Tibial nerve (tissue), 4 donors: ENCODE data around the gene RGS16.

Experiments
- CTCF ChIP-seq, 5 experiments: fragments of 200-600 bp in 3 of 5; fragments of 450-650 bp in 2 of 5; sonication (generic) in 3 of 5; IDR thresholded peaks; one replicate each; pipeline ENCODE4 v1.5.1; 2016 to 2019; ENCODE audit warnings: antibody characterized with exemption in 5 of 5, mild to moderate bottlenecking in 3 of 5, moderate library complexity in 2 of 5
- EP300 ChIP-seq, 2 donors: sonication (generic); formaldehyde crosslinking; IDR thresholded peaks; one replicate each; pipeline ENCODE4 v1.6.1; 2017; ENCODE audit warnings: antibody characterized with exemption in 2 of 2, mild to moderate bottlenecking in 1 of 2
- POLR2A ChIP-seq, 2 donors: fragments of 450-650 bp; IDR thresholded peaks; one replicate each; pipeline ENCODE4 v1.6.1; 2017; ENCODE audit warnings: antibody characterized with exemption in 2 of 2, mild to moderate bottlenecking in 2 of 2, moderate library complexity in 2 of 2

DNA sequence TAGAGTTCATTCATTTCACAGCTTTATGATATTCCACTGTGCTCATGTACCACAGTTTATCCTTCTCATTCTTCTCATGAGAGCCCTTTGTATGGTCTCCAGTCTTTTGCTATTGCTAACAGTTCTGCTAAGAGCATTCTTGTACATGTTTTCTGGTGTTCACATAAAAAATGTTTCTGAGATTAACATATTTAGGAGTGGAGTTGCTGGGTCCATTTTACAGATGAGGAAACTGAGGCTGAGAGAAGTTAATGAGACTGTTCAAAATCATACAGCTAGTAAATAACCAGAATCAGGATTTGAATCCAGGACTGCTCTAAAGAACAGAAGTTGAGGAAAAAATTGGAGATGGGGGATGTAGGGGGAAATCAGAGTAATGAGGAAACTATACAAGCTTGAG is 28.8 kb upstream of the RGS16 start:
- no peak for TF ChIP-seq CTCF (IDR thresholded peaks at IDR 0.05)
- no peak for TF ChIP-seq POLR2A (IDR thresholded peaks at IDR 0.05)
- no peak for TF ChIP-seq EP300 (IDR thresholded peaks at IDR 0.05)
